Kidney (tissue), 14 donors: Measurements from ENCODE around the gene HIVEP3. TPM values are rescaled to one million over a fixed set of nuclear protein-coding genes. Genes with fewer than 3 reads are reported as not detected.

Experiments used
- DNase-seq, 5 donors: peaks; one replicate each; pipeline ENCODE4 v3.0.0-alpha.2; 2013 to 2020
- FAIRE-seq: peaks from 2 replicates; lab custom pipeline; 2012; peaks lifted over from hg19 to GRCh38; lab: Jason Lieb, UNC
- H3K27ac ChIP-seq, 2 donors: one replicate each; pipeline ENCODE4 v1.7.0; 2013; ENCODE audit warnings: low read depth in 2 of 2, low read length in 2 of 2, inconsistent platforms in 1 of 2
- H3K27me3 ChIP-seq: one replicate; pipeline ENCODE4 v1.7.1; 2013; ENCODE audit warnings: low read length, inconsistent platforms; ENCODE audit not compliant: control insufficient read depth, insufficient read depth
- H3K36me3 ChIP-seq, 3 donors: one replicate each; pipeline versions ENCODE4 v1.7.0 to v1.7.1; 2013; ENCODE audit warnings: low read length in 3 of 3, control low read depth in 1 of 3, inconsistent platforms in 1 of 3; ENCODE audit not compliant: insufficient read depth in 3 of 3, control insufficient read depth in 2 of 3
- H3K4me1 ChIP-seq, 3 donors: one replicate each; pipeline versions ENCODE4 v1.7.0 to v1.7.1; 2013; ENCODE audit warnings: low read length in 3 of 3, inconsistent platforms in 1 of 3, low read depth in 1 of 3; ENCODE audit not compliant: control insufficient read depth in 2 of 3, insufficient read depth in 2 of 3
- H3K4me3 ChIP-seq, 3 donors: one replicate each; pipeline versions ENCODE4 v1.7.0 to v1.8.1; 2013; ENCODE audit warnings: low read length in 3 of 3, control low read depth in 1 of 3, inconsistent platforms in 1 of 3
- H3K9ac ChIP-seq, 3 donors: one replicate each; pipeline versions ENCODE4 v1.7.0 to v1.7.1; 2013; ENCODE audit warnings: low read length in 3 of 3, control low read depth in 1 of 3, inconsistent platforms in 1 of 3
- H3K9me3 ChIP-seq, 3 donors: one replicate each; pipeline versions ENCODE4 v1.7.0 to v1.7.1; 2013; ENCODE audit warnings: low read length in 3 of 3, control low read depth in 1 of 3, inconsistent platforms in 1 of 3; ENCODE audit not compliant: control insufficient read depth in 2 of 3, insufficient read depth in 1 of 3
- intact Hi-C: fragments of 100-400 bp; cut with DNase I; formaldehyde crosslinking; loops from one replicate; pipeline ENCODE4 v1.11.1; 2022
- polyA plus RNA-seq: library from polyadenylated mRNA; stranded (reverse); fragments of 350-450 nt; fragmentation: Illumina TruSeq; extraction: RNeasy Lipid Tissue Mini Kit (QIAGEN cat#74804); gene quantifications from one replicate; pipeline ENCODE4 v1.2.3, GENCODE V29; 2014; ENCODE audit warnings: low read depth, low replicate concordance; ENCODE audit not compliant: insufficient read depth
- total RNA-seq: library from RNA; stranded (reverse); fragmentation: NEBNext Ultra II Directional; extraction: Animal tissue kit (Norgen Biotek cat#: 25700); gene quantifications from one replicate; pipeline ENCODE4 v1.2.1, GENCODE V29; 2021
- TF ChIP-seq, protein P1 (sequence below): IDR thresholded peaks from 3 replicates; pipeline ENCODE4 v1.5.1; 2012; ENCODE audit warnings: mild to moderate bottlenecking, moderate library complexity, borderline replicate concordance; ENCODE audit not compliant: insufficient read depth; ENCODE audit errors: extremely low read depth
- donor health status: control.
- donor health status: control.
- donor health status: control.
- donor health status: control.
- donor health status: control.
- donor health status: DM: yes; HTN: yes; CAD: no.
- donor health status: Normal renal cell carcinoma (clear cell type).

The HIVEP3 gene
- total and polyA plus RNA-seq, 2 donors from 2014 or later, result 3.5 to 11.0 TPM

DNA sequence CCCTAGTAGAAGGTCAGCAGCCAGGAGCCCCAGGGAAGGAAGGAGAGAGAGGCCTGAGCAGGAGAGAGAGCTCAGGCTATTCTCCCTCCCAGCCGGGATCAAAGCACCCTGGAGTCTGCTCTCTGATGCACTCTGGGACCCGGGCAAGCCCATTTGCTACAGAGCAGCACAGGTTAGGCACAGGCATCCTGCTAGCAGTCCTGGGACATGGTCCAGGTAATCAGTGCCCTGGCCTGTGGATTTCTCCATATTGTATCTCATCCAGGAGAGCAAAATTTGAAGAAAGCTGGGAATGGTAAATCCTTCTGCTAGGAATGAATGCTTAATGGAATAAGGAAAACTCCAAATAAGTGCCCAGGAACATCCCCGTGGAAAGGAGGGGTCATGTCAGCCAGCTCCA is 130.3 kb downstream of the HIVEP3 start:
- Histone ChIP-seq H3K9ac (no peak overlapping the region), H3K4me1 (no peaks in the 10 kb centered on the region), H3K27ac (no peak overlapping the region), H3K36me3 (no peaks in the 10 kb centered on the region), H3K27me3 (no peaks in the 10 kb centered on the region), H3K9me3 (no peaks in the 10 kb centered on the region), H3K4me3 (no peak overlapping the region)
- DNase-seq, result no peak
- intact Hi-C loops, result no loop called here
- FAIRE-seq, result no peak
- TF ChIP-seq, protein P1, sequence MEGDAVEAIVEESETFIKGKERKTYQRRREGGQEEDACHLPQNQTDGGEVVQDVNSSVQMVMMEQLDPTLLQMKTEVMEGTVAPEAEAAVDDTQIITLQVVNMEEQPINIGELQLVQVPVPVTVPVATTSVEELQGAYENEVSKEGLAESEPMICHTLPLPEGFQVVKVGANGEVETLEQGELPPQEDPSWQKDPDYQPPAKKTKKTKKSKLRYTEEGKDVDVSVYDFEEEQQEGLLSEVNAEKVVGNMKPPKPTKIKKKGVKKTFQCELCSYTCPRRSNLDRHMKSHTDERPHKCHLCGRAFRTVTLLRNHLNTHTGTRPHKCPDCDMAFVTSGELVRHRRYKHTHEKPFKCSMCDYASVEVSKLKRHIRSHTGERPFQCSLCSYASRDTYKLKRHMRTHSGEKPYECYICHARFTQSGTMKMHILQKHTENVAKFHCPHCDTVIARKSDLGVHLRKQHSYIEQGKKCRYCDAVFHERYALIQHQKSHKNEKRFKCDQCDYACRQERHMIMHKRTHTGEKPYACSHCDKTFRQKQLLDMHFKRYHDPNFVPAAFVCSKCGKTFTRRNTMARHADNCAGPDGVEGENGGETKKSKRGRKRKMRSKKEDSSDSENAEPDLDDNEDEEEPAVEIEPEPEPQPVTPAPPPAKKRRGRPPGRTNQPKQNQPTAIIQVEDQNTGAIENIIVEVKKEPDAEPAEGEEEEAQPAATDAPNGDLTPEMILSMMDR, result no peak

DNA sequence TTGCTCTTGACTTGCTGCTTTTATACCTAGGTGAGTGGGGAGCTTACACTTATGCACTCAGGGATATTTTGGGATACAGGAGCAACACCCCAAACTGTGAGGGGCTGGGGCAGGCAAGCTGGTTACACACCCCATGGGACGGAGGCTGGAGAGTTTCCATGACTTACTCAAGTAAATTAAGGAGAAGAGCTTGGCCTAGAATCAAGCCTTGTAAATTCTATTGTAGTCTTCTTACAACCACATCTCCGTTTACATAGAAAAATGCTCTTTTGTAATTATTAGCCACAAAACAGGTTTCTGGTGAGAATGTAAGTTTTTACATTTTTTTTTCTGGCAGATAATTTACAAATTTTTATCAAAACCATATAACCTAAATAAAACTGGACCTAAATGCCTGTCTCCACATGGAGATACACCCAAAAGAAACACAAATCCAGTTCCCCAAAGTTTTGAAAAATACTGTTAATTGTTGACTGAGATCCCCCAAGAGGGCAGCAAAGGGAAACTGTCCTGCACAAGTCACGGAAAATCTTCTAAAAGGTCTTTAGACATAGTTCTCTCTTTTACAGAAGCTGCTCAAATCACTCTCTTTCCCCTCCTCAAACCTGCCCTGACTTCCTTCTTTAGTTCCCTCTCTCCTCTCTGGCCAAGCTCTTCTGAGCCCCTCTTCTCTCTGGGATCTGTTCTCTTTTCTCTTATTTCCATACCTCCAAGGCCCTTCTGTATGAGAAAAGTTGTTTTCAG is 134.0 kb downstream of the HIVEP3 start:
- intact Hi-C loops, result no loop called here
- H3K4me3 ChIP-seq, result no peak overlapping the region
- H3K36me3 ChIP-seq, result no peaks in the 10 kb centered on the region

DNA sequence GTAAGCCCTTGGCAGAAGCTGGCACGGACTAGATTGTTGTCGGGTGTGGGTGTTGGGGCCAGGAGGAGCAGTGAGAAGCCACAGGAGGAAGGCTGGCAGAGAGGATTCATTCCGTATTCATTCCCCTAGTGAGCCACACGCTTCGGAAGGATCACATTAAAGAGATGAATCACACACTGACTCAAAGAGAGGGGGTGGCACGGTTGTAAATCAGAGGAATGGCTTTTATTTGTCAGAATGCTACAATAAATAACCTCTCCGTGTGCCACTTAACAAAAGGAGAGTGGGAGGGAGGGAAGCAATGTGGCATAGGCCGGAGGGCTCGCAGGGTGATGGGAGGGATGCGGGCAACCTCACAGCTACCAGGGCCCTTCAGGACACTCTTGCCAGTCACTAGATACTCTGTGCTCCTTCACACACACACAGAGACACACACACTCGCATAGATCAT is 135.5 kb downstream of the HIVEP3 start:
- intact Hi-C loops, result no loop called here
- DNase-seq (peak in 4 of 5 donors; percentile 48 to 90 (median 74)), FAIRE-seq (no peak)
- TF ChIP-seq, protein P1, result no peak
- no peak overlapping the region for H3K9ac ChIP-seq
- H3K27me3 ChIP-seq, result no peaks in the 10 kb centered on the region
- H3K4me3 ChIP-seq, result no peak overlapping the region
- no peaks in the 10 kb centered on the region for H3K36me3 ChIP-seq
- H3K4me1 ChIP-seq, result no peaks in the 10 kb centered on the region
- no peak overlapping the region for H3K27ac ChIP-seq
- no peaks in the 10 kb centered on the region for H3K9me3 ChIP-seq

More for the DNA sequence above, 134.0 kb downstream of the HIVEP3 start:
- H3K27me3 ChIP-seq, result no peaks in the 10 kb centered on the region
- FAIRE-seq (no peak), DNase-seq (no peak)
- no peak overlapping the region for H3K27ac ChIP-seq
- no peaks in the 10 kb centered on the region for H3K9me3 ChIP-seq
- no peak overlapping the region for H3K9ac ChIP-seq
- TF ChIP-seq, protein P1, result no peak
- no peaks in the 10 kb centered on the region for H3K4me1 ChIP-seq
